GM21529 (cell line): ENCODE results near the gene WWC2.

ENCODE experiments used
- ATAC-seq: cut with Tn5 transposase; IDR thresholded peaks from one replicate; pipeline ENCODE4 v1.9.1; 2021; ENCODE audit not compliant: unreplicated experiment

WWC2 gene

DNA sequence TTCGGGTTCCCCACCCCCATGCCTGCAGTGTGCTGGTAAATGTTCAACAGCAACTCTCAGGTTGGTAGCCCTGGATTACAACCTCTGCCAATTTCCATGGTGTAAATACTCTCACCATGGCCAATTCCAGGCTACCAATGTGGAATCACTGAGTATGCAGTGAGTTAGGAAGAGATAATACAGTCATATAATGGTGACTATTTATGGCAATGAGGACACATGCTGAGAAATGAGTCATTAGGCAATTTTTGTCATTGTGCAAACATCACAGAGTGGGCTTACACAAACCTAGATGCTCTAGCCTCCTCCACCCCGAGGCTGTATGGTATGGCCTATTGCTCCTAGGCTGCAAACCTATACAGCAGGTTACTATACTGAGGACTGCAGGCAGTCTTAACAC is 227.8 kb downstream of the WWC2 start:
- no peak for ATAC-seq

DNA sequence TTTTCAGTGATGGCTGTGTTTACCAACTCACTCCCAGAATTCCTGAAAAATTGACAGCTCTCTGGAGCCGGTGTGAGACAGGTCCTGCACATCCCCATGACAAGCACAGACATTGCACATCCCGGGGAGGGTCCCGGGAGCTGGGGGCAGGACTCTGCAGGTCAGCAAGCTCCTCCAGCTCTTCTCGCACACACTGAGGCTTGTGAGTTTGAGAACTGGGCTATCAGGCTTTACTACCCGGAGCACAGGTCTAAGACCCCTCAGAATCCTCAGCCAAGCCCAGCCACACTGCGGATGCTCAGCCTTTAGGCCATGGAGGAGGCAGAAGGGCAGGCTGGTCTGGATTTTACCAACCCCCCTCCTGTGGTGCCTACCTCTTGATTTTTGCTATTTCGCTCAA is 228.8 kb downstream of the WWC2 start:
- no peak for ATAC-seq

DNA sequence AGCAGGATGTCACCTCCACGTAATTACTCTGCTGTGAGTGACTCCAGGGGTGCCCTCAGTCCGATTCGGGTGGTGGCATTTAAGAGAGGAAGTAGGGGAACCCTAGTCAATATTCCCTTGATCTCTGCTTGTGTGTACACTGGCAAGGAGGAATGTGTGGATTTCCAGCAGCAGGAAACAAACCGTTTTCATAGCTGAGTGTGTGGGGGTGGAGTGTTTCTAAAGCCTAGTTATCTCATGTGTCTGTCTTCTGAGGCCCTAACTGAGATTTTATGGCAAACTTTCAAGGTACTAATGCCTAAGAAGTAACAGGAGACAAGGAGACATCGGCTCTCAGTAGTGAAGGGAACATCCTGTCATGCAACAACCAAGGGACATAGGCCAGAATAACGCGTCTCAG is 229.8 kb downstream of the WWC2 start:
- no peak for ATAC-seq

DNA sequence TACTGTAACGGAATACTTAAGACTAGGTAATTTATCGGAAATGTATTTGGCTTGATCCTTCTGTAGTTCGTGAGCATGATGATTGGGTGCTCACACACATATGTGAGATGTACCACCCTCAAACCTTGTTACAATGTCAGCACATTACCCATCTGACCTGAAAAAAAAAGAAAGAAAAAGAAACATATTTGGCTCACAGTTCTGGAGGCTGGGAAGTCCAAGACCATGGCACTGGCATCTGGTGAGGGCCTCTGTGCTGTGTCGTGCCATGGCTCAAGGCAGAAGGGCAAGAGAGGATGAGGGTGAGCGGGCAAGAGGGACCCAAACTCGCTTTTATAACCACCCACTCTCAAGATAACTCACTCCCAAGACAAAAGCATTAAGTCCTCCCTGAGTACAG is 230.2 kb downstream of the WWC2 start:
- ATAC-seq = no peak

DNA sequence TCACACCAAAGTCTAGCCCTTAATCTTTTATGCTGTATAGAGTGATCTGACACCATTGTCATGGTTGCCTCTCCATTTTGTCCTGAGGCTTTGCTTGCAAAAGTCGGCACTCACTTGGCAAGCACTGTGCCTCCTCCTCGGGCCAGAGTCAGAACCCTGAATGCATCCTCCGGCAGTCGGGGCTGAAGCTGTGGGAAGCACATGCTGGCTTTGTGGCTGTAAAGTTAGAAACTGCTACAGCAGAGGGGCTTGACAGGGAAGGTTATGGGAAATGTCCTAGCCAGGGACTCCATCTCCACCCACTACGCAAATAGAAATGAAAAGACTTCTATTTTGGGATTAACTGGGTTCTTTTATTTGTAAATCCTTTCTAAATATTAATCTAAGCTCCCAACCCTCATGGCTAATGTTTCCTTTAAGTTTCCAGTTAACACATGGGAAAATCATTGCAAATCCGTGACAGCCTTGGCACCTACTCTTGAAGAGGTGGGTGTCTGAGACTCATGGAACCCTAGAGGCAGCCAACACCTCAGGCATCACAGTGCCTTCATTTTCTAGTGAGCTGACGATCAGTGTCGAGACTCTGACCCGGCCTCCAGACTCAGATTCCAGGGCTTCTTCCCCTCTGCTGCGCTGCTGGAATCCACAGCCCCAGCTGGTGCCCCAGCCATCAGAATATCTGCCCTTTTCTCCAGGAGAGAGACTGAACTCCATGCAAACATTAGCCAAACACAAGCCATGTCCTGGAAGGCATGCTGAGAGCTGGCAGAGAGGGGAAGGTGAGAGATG is 231.1 kb downstream of the WWC2 start:
- ATAC-seq = no peak

DNA sequence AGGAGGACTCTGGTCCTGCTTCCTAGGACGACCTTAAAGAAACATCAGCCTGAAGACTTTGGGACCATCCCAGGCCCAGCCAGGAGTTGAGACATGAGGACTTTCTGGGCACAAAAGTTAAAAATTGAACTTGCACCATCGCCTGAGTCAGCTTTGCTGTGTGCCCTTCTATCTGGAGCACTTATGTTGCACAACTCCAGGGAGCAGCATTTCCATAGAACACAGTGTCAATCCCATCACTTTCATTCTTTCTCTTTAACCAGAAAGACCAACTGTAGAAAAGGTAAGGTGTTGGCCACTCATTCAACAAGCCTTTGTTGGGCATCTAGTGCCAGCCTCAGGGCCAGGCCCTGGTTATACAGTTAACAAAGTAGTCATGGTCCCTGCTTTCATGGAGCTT is 231.8 kb downstream of the WWC2 start:
- no peak for ATAC-seq

DNA sequence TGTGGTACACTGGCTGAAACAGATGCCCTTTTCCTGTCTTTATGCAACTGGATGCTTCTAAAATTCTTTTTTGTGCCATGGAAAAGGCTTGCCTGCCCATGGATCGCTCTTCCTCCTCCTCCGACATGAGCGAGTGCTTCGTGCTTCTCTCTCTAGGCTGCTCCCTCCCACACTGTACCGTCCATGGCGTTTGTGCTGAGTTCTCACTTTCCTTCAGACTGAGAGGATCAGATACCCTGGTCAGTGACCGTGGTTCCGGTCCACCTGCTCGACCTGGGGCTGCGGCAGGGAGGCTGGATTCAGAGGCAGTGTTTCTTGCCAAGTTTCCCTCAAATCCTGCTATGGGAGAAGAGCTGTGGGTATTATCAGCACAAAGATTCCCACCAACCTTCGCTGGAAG is 233.4 kb downstream of the WWC2 start:
- no peak for ATAC-seq

DNA sequence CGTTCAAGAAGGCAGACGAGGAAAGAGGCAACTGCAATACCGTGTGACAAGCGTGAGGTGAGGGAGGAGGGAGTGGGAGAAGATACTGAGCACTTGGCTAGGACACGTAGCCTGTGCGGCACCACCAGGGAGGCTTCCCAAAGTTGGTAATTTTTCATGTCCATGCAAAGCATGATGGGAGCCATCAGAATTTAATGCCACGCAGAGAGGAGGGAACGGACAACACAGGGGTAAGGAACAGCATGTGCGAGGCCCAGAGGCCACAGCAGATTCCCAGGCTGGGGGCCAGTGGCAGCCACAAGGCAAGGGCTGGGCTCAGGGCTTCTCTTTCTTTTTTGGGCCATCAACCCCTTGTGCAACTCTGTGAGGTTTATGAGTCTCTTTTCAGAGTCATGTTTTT is 234.1 kb downstream of the WWC2 start:
- no peak for ATAC-seq

DNA sequence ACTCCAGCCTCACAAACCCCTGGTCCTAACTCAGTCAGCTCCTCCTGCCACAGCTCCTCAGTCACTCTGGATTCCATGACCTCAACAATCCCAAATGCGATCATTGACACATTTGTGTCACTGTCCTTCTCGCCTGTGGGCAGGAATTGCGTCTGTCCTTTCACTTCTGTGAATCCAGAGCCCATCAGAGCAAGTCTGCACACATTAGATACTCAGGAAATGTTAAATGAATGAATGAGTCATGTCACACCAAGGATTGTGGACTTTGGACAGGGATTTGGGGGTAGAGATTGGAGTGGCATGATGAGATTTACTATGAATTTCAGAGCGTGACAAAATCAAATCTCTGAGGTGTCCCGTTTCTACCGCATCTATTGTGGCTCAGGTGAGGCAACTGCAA is 234.9 kb downstream of the WWC2 start:
- ATAC-seq = no peak

GRCh38 chr4:183335369-183335940 is 236.4 kb downstream of the WWC2 start:
- no peak for ATAC-seq

- no peak for ATAC-seq
Measured at GRCh38 chr4:183337349-183337748, 238.3 kb downstream of the WWC2 start.

DNA sequence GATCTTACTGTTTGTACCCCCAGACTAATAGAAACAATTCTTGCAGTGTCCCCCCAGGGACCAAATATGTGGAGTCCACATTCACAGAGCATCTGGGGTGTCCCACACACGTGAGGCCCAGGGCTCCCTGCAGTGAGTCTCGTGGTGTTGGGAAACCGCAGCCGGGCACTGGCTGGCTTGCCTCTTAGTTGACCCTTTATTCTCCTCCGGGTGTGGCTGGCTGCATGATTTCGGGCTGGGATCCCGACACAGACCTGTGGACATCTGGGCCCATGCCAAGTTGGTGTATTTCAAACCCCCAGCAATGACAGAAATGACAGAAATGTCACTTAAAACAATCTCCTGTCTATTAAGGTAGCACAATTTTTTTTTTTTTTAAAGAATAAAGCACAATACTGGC is 238.8 kb downstream of the WWC2 start:
- ATAC-seq = no peak

DNA sequence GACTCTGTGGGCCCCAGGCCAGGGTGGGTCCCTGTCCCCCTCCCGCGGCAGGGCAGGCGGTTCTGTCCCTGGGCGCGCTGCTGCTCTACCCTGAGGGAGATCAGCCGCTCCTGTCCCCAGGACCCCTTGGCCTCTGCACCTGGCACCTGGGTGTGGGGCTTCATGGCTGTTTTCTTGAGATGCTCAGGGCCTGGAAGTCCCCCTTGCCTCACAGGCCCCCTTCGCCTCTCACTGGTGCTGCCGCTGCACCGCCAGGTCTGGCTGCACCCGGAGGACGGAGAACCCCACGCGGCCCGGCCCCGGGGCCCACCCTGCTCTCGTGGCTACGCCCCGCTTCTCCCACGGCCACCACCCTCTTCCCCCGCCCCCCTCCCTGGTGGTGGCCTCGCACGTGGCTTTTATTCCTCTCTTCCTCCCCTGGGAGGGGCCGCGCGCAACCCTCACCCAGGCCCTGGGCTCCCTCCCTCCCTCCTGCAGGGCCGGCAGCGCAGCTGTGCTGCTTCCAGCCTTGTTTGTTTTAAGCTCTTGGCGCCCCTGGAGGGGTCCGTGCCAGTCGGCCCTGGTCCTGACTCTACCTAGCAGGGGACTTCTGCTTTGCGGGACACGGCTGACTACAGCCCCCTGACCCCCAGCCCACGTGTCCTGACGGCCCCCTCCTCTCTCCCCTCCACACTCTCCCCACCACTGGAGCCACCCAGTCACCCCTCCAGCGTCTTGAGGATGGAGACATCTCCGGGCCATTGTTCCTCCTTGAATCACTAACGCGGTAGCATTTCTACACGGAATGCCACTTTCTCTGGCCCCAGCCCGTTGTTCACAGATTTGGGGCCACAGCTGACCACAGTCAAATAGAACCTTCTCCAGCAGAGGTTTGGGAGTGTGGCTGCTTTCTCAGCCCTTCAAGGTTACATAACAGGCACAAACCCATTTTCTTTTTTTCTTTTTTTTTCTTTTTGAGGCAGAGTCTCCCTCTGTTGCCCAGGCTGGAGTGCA is 243.8 kb downstream of the WWC2 start:
- ATAC-seq = no peak

DNA sequence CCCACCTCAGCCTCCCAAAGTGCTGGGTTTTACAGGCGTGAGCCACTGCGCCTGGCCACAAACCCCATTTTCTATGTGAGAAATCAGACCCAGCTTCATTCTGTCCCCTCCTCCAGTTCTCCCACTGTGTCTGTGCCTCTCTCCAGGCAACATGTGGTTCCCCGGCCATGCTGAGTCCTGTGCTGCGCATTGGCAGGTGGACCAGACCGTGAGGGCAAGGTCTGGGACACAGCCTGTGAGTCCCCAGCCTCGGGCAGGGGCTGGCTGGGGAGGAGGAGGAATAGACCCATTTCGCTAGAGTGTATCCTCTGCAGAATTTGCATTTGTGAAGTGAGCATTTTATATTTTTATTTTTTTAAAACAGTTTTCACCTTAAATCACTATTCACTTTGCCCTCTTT is 244.7 kb downstream of the WWC2 start:
- ATAC-seq = no peak

- ATAC-seq = no peak
Measured at GRCh38 chr4:183344523-183345255, 245.6 kb downstream of the WWC2 start.

DNA sequence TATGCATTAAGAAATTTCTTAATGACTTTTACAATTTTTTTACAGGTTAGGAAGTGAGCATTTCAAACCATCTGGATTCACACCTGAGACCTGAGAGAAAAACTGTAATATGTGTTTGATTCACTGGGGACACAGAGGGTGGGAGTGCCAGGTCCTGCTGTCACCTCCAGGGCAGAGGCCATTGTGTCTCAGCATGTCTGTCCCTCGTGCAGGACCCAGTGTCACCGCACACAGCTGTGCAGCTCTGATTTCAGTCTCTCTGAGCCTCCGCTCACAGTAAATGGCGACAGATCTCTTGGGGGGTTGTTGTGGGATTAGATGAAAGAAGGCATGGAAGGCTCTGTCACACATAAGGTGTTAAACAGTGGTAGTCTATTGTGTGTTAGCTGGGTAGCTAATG is 246.2 kb downstream of the WWC2 start:
- no peak for ATAC-seq

DNA sequence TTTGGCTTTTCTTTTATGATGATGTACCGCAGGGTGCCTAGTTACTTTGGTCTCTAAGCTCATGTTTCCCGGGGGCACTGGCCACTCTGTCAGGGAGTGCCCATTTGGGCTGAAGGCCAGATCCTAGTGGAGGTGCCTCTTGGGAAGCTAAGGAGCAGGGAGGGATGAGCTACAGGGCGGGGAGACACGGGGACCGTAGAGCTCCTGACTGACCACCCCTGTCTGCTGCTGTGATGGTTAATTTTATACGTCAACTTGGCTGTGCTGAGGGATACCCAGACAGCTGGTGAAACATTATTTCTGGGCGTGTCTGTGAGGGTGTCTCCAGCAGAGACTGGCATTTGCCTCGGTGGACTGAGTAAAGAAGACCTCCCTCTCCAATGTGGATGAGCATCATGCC is 248.1 kb downstream of the WWC2 start:
- ATAC-seq = no peak

- no peak for ATAC-seq
Measured at GRCh38 chr4:183347566-183347965, 248.5 kb downstream of the WWC2 start.

DNA sequence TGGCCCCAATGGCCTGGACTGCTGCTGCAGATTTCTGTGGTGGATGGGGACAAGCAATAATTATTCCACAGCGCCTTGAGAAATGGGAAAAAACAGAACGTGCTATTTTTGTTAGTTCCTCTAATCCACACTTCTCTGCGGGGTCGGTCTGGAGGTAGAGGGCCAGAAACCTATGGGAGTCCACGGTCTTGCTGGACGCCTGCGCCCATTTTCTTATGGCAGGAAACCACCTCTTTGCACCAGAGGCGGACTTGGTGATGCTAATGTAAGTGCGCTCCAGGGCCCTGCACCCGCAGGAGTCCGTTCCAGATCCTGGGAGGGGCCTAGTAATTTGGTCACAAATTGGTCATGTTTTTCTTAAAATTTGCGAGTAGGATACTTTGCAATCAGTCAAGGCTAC is 249.1 kb downstream of the WWC2 start:
- no peak for ATAC-seq

DNA sequence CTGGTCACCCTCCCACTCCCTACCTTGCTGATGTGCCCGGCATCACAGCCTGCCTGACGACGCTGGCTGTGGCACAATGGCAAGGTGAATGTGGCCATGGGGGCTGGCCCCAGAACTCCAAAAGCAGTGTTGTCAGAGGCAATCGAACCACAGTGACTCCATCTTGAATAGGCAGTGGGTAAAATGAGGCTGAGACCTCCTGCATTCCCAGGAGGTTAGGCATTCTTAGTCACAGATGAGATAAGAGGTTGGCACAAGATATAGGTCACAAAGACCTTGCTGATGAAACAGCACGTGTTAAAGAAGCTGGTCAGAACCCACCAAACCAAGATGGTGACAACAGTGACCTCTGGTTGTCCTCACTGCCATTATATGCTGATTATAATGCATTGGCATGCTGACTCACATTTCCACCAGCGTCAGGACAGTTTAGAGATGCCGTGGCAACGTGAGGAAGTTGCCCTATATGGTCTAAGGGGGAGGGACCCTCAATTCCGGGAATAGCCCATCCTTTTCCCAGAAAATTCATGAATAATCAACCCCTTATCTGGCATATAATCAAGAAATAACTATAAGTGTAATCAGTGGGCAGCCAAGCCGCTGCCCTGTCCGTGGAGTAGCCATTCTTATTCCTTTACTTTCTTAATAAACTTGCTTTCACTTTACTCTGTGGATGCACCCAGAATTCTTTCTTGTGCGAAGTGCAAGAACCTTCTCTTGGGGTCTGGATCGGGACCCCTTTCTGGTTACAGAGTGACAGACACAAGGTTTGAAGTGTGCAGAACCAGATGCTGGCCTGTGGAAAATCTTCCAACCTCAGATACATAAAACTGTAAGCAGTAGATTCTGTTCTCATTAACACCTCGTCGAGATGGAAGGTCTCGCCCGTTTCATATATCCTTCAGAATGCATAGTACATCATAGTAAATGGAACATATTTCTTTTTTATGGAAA is 249.9 kb downstream of the WWC2 start:
- no peak for ATAC-seq
